Peyer's patch (tissue), 4 donors: Measurements from ENCODE around the gene TPTE2. TPM values are rescaled to one million over a fixed set of nuclear protein-coding genes. Genes with fewer than 3 reads are reported as not detected.
"Not testable (repeated sequence)": the region's sequence is repeated elsewhere in the genome, so short reads cannot be mapped to it uniquely, and the experiment has no call there.

Experiments used
- DNase-seq, 3 donors: peaks; one replicate each; pipeline ENCODE4 v3.0.0-alpha.2; 2017 to 2019
- H3K27ac ChIP-seq, 4 donors: fragments of 200-600 bp; sonication (generic); one replicate each; pipeline ENCODE4 v1.5.1; 2016 to 2019
- H3K27me3 ChIP-seq, 2 donors: fragments of 200-600 bp; sonication (generic); one replicate each; pipeline ENCODE4 v1.5.1; 2019
- H3K36me3 ChIP-seq, 3 donors: fragments of 200-600 bp; sonication (generic); one replicate each; pipeline ENCODE4 v1.5.1; 2016 to 2019
- H3K4me1 ChIP-seq, 4 donors: fragments of 200-600 bp; sonication (generic); one replicate each; pipeline ENCODE4 v1.5.1; 2016 to 2019
- H3K4me3 ChIP-seq, 4 donors: fragments of 200-600 bp; sonication (generic); 1 replicate in 3 of 4; 2 replicates in 1 of 4; pipeline ENCODE4 v1.5.1; 2016 to 2019; ENCODE audit warnings: mild to moderate bottlenecking in 1 of 4
- H3K9me3 ChIP-seq, 4 donors: fragments of 200-600 bp; sonication (generic); one replicate each; pipeline ENCODE4 v1.5.1; 2016 to 2019; ENCODE audit warnings: mild to moderate bottlenecking in 1 of 4
- POLR2A ChIP-seq, 2 donors: fragments of 450-650 bp; IDR thresholded peaks; one replicate each; pipeline ENCODE4 v1.5.1; 2017; ENCODE audit warnings: antibody characterized with exemption in 2 of 2, mild to moderate bottlenecking in 2 of 2, moderate library complexity in 2 of 2
- total RNA-seq, 4 donors: library from RNA; depleted of rRNA; stranded (reverse); fragments of >200 nt; gene quantifications; one replicate each; pipeline ENCODE4 v1.1.0, GENCODE V29; 2016
- TF ChIP-seq, protein P1 (sequence below), 6 experiments: fragments of 450-650 bp in 4 of 6; fragments of 200-600 bp in 2 of 6; sonication (generic) in 1 of 6; IDR thresholded peaks; one replicate each; pipeline ENCODE4 v1.5.1; 2017 to 2019; ENCODE audit warnings: antibody characterized with exemption in 6 of 6, mild to moderate bottlenecking in 3 of 6, moderate library complexity in 1 of 6

Gene TPTE2
- total RNA-seq = not detected

DNA sequence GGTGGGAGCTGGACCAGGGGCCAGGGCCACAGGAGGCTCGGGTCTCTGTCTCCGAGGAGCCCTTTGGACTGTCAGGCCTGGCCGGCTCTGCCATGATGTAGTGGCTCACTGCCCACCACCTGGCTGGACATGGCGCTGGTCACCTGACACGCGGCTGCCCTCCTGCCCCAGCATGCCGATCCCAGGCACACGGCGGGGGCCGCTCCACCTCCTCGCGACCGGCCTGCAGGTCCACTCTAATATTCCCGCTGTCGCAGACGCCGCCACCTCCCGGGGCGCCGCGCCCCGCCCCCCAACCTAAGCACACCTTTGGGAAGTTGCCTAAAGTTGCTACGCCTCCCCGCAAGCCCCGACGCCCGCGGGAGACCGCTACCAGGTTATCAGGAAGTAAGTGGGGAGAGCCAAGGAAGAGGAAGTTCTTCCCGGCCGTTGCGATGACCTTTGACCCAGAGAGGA is at the start of gene TPTE2:
TPTE2 (minus strand) TSS at position 406 of the 456 bp plus-strand sequence. CDS start 58,298 bp downstream, outside the sequence.
- H3K9me3 ChIP-seq, H3K27me3 ChIP-seq, H3K36me3 ChIP-seq, H3K27ac ChIP-seq, H3K4me3 ChIP-seq, DNase-seq, H3K4me1 ChIP-seq: not testable (repeated sequence)

DNA sequence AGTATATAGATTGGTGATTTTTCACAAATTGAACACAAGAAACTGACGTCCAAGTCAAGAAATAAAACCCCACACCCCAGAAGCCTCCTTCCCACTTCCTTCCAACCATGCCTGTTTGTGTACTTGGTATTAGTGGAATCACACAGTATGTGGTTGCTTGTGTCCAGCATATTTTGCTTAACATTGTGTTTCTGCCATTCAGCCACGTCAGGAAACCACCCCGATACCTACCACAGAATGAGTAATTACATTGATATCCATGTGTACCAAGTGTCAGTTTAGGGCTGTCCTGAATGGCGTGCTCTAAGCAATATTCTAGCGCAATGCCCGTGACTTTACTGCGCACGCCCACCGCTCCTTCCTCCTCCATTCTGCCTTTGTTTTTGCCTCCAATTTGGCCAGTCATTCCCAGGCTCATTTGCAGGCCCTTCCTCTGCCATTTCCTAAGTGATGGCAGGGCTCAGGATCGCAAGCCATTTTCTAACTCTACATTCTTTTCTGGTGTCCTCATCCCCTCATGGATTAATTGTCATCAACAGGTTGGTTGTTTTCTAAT is 46.3 kb upstream of the TPTE2 start:
- Histone ChIP-seq H3K4me3 (no peak overlapping the region), H3K36me3 (no peaks in the 10 kb centered on the region), H3K9me3 (no peaks in the 10 kb centered on the region), H3K4me1 (no peaks in the 10 kb centered on the region), H3K27ac (no peak overlapping the region), H3K27me3 (no peaks in the 10 kb centered on the region)
- no peak for DNase-seq
- no peak for TF ChIP-seq POLR2A (IDR thresholded peaks at IDR 0.05)
- TF ChIP-seq, protein P1, sequence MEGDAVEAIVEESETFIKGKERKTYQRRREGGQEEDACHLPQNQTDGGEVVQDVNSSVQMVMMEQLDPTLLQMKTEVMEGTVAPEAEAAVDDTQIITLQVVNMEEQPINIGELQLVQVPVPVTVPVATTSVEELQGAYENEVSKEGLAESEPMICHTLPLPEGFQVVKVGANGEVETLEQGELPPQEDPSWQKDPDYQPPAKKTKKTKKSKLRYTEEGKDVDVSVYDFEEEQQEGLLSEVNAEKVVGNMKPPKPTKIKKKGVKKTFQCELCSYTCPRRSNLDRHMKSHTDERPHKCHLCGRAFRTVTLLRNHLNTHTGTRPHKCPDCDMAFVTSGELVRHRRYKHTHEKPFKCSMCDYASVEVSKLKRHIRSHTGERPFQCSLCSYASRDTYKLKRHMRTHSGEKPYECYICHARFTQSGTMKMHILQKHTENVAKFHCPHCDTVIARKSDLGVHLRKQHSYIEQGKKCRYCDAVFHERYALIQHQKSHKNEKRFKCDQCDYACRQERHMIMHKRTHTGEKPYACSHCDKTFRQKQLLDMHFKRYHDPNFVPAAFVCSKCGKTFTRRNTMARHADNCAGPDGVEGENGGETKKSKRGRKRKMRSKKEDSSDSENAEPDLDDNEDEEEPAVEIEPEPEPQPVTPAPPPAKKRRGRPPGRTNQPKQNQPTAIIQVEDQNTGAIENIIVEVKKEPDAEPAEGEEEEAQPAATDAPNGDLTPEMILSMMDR (IDR thresholded peaks at IDR 0.05) = no peak

DNA sequence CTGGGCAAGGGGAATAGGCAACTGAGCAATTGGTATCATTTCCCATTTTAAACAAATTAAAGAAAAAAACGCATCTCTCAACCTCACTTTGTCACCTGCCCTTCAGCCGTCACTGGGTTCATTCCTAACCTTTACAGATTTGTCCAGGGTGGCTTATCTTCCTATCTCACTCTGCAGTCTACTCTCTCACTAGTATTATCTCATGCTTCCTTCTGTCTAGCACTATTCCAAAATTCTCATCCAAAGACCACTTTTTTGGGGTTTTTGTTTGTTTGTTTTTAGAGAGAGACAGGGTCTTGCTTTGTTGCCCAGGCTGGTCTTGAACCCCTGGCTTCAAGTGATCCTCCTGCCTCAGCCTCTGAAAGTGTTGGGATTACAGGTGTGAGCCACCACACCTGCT is 45.4 kb upstream of the TPTE2 start:
- H3K4me1 ChIP-seq = peaks cover 0 to 9% (median 0%) of the 10 kb centered on the region in 4 donors
- no peaks in the 10 kb centered on the region for H3K36me3 ChIP-seq
- no peak overlapping the region for H3K27ac ChIP-seq
- TF ChIP-seq, protein P1 (IDR thresholded peaks at IDR 0.05) = no peak
- no peak for TF ChIP-seq POLR2A (IDR thresholded peaks at IDR 0.05)
- no peaks in the 10 kb centered on the region for H3K27me3 ChIP-seq
- no peak for DNase-seq
- no peak overlapping the region for H3K4me3 ChIP-seq
- no peaks in the 10 kb centered on the region for H3K9me3 ChIP-seq

DNA sequence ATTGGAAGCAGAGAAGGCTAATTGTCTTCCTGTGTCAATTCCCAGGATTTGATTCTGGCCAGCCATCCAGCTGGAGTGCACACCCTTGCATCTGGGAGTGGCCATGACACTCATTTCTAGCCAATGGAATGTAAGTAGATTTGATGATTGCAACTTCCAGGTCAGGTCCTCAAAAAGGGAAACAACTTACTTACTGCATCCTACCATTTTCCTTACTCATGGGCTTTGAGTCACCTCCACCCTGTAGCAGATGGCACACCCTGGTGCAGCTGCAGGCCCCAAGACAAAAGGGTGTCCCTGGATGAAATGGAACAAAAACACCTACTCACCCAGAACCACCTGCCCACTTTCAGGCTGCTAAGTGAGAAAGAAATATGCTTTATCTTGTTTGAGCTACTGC is 44.8 kb upstream of the TPTE2 start:
- TF ChIP-seq, protein P1 (IDR thresholded peaks at IDR 0.05) = no peak
- TF ChIP-seq POLR2A (IDR thresholded peaks at IDR 0.05) = no peak
- no peaks in the 10 kb centered on the region for H3K9me3 ChIP-seq

DNA sequence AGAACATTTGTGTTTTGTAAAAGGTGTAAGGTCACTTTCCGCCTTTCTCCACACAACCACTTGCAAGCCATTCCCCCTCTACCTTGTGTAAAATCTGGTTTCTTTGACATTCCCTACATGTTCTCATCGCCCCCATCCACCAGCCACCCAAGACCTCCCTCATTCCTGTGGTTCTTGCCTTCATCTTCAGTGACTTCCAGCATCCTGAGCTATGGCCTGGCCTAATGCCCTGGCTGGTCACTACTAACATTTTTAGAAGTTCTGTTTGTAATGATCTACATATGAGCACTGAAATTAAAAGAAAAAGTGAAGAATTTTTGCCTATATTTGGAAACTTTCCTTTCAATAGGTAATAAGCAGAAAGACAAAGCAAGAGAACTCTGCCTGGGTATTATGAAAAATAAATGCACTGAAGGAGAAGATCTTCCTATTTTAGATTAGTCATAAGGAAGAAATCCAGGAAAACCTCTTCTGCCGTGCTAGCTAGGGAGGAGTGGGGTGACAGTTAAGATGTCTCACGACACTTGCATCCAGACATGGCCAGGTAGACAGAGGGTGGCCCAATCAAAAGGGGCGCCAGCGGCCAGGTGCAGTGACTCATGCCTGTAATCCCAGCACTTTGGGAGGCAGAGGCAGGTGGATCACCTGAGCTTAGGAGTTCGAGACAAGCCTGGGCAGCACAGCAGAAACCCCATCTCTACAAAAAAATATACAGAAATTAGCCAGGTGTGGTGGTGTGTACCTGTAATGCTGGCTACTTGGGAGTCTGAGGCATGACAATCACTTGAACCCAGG is 44.0 kb upstream of the TPTE2 start:
- no peaks in the 10 kb centered on the region for H3K27me3 ChIP-seq
- H3K4me1 ChIP-seq = peaks cover 0 to 12% (median 0%) of the 10 kb centered on the region in 4 donors
- H3K36me3 ChIP-seq = no peaks in the 10 kb centered on the region
- H3K27ac ChIP-seq = no peak overlapping the region
- no peak for DNase-seq
- TF ChIP-seq POLR2A (IDR thresholded peaks at IDR 0.05) = no peak
- no peak overlapping the region for H3K4me3 ChIP-seq
- no peaks in the 10 kb centered on the region for H3K9me3 ChIP-seq

More for the DNA sequence above, 44.8 kb upstream of the TPTE2 start:
- DNase-seq = no peak
- no peak overlapping the region for H3K27ac ChIP-seq
- H3K36me3 ChIP-seq = no peaks in the 10 kb centered on the region
- H3K4me1 ChIP-seq = peaks cover 0 to 12% (median 0%) of the 10 kb centered on the region in 4 donors
- H3K27me3 ChIP-seq = no peaks in the 10 kb centered on the region
- no peak overlapping the region for H3K4me3 ChIP-seq

DNA sequence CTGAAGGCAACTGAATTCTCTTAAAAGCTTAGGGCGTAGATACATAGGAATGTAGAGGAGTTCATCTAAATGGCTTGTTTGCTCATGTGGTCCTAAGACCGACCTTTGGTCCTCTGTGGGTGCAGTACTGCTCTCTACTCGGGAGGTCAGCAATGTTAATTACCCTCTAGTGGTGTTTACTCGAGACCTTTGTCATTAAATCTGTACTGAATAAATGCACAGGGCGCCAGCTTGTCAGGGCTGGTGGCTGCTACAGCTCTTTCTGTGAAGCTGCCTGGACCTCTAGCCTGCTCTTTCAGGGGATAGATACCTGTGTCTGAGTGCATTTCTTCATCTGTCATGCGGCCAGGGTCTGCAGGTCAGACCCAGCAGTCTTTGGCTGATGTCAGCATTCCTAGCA is 43.0 kb upstream of the TPTE2 start:
- H3K36me3 ChIP-seq = no peaks in the 10 kb centered on the region
- no peak overlapping the region for H3K27ac ChIP-seq
- TF ChIP-seq POLR2A (IDR thresholded peaks at IDR 0.05) = no peak
- TF ChIP-seq, protein P1 (IDR thresholded peaks at IDR 0.05) = no peak
- no peak for DNase-seq
- peaks cover 0 to 12% (median 0%) of the 10 kb centered on the region in 4 donors for H3K4me1 ChIP-seq
- no peak overlapping the region for H3K4me3 ChIP-seq
- no peaks in the 10 kb centered on the region for H3K9me3 ChIP-seq
- H3K27me3 ChIP-seq = no peaks in the 10 kb centered on the region
